Ovary (tissue), 9 donors: ENCODE measurements around the gene ACAP3. TPM values are rescaled to one million over a fixed set of nuclear protein-coding genes. Genes with fewer than 3 reads are reported as not detected.

Source experiments
- DNase-seq, 5 donors: peaks; one replicate each; pipeline ENCODE4 v3.0.0-alpha.2; 2019 to 2020
- H3K27ac ChIP-seq, 2 donors: fragments of 200-600 bp; one replicate each; pipeline versions ENCODE4 v1.5.1 to v1.8.0; 2019 to 2022
- H3K27me3 ChIP-seq: fragments of 200-600 bp; one replicate; pipeline ENCODE4 v1.8.0; 2022
- H3K36me3 ChIP-seq: fragments of 200-600 bp; sonication (generic); one replicate; pipeline ENCODE4 v1.5.1; 2019
- H3K4me1 ChIP-seq: one replicate; pipeline ENCODE4 v1.8.1; 2013; ENCODE audit warnings: mild to moderate bottlenecking, moderate library complexity; ENCODE audit not compliant: insufficient read depth
- H3K4me3 ChIP-seq: fragments of 200-600 bp; sonication (generic); one replicate; pipeline ENCODE4 v1.5.1; 2017
- H3K9me3 ChIP-seq, 2 donors: fragments of 200-600 bp in 1 of 2; sonication (generic) in 1 of 2; one replicate each; pipeline versions ENCODE4 v1.5.1 to v1.8.1; 2013 to 2019; ENCODE audit warnings: mild to moderate bottlenecking in 1 of 2, moderate library complexity in 1 of 2
- CTCF ChIP-seq, 3 donors: fragments of 450-650 bp in 2 of 3; fragments of 200-600 bp in 1 of 3; IDR thresholded peaks; one replicate each; pipeline versions ENCODE4 v1.5.1 to v1.8.0; 2016 to 2022; ENCODE audit warnings: antibody characterized with exemption in 3 of 3, mild to moderate bottlenecking in 1 of 3
- EP300 ChIP-seq: sonication (generic); formaldehyde crosslinking; IDR thresholded peaks from one replicate; pipeline ENCODE4 v1.6.1; 2017; ENCODE audit warnings: antibody characterized with exemption
- POLR2A ChIP-seq: fragments of 450-650 bp; IDR thresholded peaks from one replicate; pipeline ENCODE4 v1.6.1; 2017; ENCODE audit warnings: antibody characterized with exemption, mild to moderate bottlenecking, moderate library complexity
- WGBS, 3 donors: extraction: QIAGEN DNeasy Blood & Tissue Kit in 1 of 3; methylation state at CpG; one replicate each; pipeline versions ENCODE4 v1.1.5 to v1.1.7; 2013 to 2017; 5-methylcytosine and 5-hydroxymethylcytosine counted together
- intact Hi-C, 4 donors: fragments of 100-400 bp; cut with DNase I; formaldehyde crosslinking; loops; one replicate each; pipeline versions ENCODE4 v1.11.0 to v1.15.1; 2022 to 2023
- polyA plus RNA-seq, 2 donors: library from polyadenylated mRNA; stranded (reverse); fragments of 200-250 nt in 1 of 2; fragments of 350-450 nt in 1 of 2; fragmentation: Illumina TruSeq in 1 of 2; extraction: RNeasy Lipid Tissue Mini Kit (QIAGEN cat#74804) in 1 of 2; gene quantifications; one replicate each; pipeline ENCODE4 v1.2.3, GENCODE V29; 2013 to 2014
- total RNA-seq, 7 donors: library from RNA; depleted of rRNA in 2 of 7; stranded (reverse); fragments of >200 nt in 2 of 7; fragmentation: NEBNext Ultra II Directional in 3 of 7; extraction: Animal tissue kit (Norgen Biotek cat#: 25700) in 3 of 7; gene quantifications; one replicate each; pipeline versions ENCODE4 v1.1.0 to v1.2.4, GENCODE V29; 2016 to 2023
- donor health status: DM: no; HTN: no; CAD: no; lungs with moderate emphysema.
- donor health status: DM: no; HTN: no; CAD: no.
- donor health status: Bipolar disorder and iron deficiency.
- donor health status: DM: yes; HTN: yes; CAD: no.
- donor health status: DM: no; HTN: no; CAD: no.
- donor health status: DM: yes; HTN: yes; CAD: no.

ACAP3 gene
- total and polyA plus RNA-seq, 9 donors = 3.5 to 62.4 (median 45.1) TPM

DNA sequence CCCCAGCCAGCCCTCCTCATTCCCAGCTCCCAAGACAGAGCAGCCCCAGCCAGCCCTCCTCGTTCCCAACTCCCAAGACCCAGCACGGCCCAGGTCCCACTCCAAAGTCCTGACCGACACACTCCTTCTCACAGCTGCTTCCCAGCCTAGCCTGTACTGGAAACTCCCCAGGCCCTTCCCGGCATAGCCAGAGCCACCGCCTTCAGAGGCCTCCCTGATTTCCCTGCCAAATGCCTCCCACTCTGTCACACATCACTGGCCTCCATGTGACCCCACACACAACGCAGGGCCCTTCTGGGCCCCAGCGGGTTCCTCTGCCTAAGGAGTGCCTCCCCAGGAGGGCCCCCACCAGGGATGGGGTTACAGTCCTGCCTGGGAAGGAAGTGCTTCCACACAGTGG, 36.9 kb downstream of the ACAP3 start:
- Histone ChIP-seq H3K4me3 (no peak overlapping the region), H3K27me3 (no peaks in the 10 kb centered on the region), H3K36me3 (no peaks in the 10 kb centered on the region), H3K27ac (no peak overlapping the region), H3K4me1 (peaks cover 28% of the 10 kb centered on the region), H3K9me3 (no peaks in the 10 kb centered on the region)
- 71 to 73% (median 72%) methylated on average over 7 of the region's 7 CpGs for WGBS, 3 donors
- intact Hi-C loops = no loop called here
- TF ChIP-seq POLR2A = no peak
- TF ChIP-seq CTCF (IDR thresholded peaks at IDR 0.05) = no peak
- no peak for TF ChIP-seq EP300
- DNase-seq = peak in 1 of 5 donors; percentile 31

DNA sequence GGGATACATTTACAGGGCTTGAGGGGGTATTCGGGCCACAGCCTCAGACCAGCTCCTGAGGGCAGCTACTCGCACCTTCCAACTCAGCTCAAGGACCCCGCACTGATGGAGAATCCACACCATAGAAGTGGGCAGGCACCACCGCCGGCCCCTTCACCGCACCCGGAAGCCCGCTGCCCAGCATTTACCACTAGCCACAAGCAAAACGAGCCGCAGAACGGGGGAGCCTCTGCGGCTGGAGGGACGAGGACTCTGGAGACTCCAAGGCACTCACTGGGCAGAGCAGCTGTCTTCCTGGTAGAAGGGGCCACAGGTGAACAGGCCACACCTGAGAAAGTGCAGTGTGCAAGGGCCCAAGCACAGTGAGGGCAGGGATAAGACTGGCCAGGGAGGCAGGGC, 39.4 kb downstream of the ACAP3 start:
- H3K27ac ChIP-seq = no peak overlapping the region
- 89 to 91% (median 90%) methylated on average over 13 of the region's 13 CpGs for WGBS, 3 donors
- H3K27me3 ChIP-seq = no peaks in the 10 kb centered on the region
- H3K9me3 ChIP-seq = no peaks in the 10 kb centered on the region
- intact Hi-C loops = no loop called here
- peak in 1 of 5 donors; percentile 32 for DNase-seq
- H3K4me1 ChIP-seq = peaks cover 22% of the 10 kb centered on the region
- H3K4me3 ChIP-seq = no peak overlapping the region
- no peak for TF ChIP-seq POLR2A
- TF ChIP-seq EP300 = no peak
- TF ChIP-seq CTCF (IDR thresholded peaks at IDR 0.05) = no peak
- H3K36me3 ChIP-seq = no peaks in the 10 kb centered on the region

DNA sequence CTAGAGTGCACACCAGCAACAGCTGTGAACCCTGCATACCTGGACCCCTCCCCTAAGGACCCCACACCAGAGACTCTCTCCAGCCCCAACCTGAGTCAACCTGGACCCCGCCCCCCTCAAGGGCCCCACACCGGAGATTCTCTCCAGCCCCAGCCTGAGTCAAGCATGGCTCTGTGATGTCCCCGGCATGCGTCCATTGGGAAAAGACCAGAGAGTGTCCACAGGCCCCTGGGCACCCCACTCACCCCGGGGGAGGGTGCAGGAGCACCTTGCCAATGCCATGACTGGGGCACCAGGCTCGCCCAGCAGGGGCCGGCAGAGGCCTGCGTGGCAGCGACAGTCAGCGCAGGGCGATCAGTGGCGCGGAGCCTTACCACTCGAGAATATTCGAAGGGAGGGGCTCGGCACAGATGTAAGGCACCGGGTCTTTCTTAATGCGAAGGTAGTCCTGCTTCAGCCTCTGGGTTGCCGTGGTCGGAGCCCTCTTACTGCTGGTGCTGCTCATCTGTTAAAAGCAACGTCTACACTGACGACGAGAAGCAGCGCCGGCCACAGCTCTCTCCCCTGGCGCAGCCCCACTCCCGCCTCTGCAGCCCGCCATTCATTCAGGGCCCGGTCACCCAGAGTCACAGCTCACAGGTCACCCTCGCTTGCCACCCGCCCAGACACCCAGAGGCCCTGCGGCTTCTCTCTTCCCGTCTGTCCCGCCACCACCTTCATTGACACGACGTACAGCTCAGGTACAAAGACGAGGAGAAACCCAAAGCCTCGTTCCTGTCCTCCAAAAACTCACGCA, 40.0 kb downstream of the ACAP3 start:
- DNase-seq = no peak
- H3K4me3 ChIP-seq = no peak overlapping the region
- H3K27ac ChIP-seq = no peak overlapping the region
- intact Hi-C loops = no loop called here
- peaks cover 20% of the 10 kb centered on the region for H3K4me1 ChIP-seq
- no peaks in the 10 kb centered on the region for H3K27me3 ChIP-seq
- H3K36me3 ChIP-seq = peaks cover 2% of the 10 kb centered on the region
- no peaks in the 10 kb centered on the region for H3K9me3 ChIP-seq
- TF ChIP-seq EP300 (no peak), POLR2A (no peak), CTCF (IDR thresholded peaks at IDR 0.05) (no peak)
- 91% methylated on average over 39 of the region's 39 CpGs for WGBS, 3 donors

GRCh38 chr1:1264868-1265272, 42.9 kb downstream of the ACAP3 start:
- Histone ChIP-seq H3K4me1 (no peaks in the 10 kb centered on the region), H3K36me3 (peaks cover 4% of the 10 kb centered on the region), H3K4me3 (no peak overlapping the region), H3K9me3 (no peaks in the 10 kb centered on the region), H3K27ac (no peak overlapping the region), H3K27me3 (no peaks in the 10 kb centered on the region)
- DNase-seq = no peak
- intact Hi-C loops = no loop called here
- 68 to 77% (median 74%) methylated on average over 10 of the region's 10 CpGs for WGBS, 3 donors
- TF ChIP-seq CTCF (IDR thresholded peaks at IDR 0.05) = no peak
